ENCODE data around the gene DHRS7B. TPM values are rescaled to one million over a fixed set of nuclear protein-coding genes. Genes with fewer than 3 reads are reported as not detected.

Gene DHRS7B
- total RNA-seq, 2 experiments from 2014 or later, result 18.8 to 19.0 TPM

GRCh38 chr17:21146362-21147015, 19.7 kb downstream of the DHRS7B start:
- no peak for ATAC-seq

DNA sequence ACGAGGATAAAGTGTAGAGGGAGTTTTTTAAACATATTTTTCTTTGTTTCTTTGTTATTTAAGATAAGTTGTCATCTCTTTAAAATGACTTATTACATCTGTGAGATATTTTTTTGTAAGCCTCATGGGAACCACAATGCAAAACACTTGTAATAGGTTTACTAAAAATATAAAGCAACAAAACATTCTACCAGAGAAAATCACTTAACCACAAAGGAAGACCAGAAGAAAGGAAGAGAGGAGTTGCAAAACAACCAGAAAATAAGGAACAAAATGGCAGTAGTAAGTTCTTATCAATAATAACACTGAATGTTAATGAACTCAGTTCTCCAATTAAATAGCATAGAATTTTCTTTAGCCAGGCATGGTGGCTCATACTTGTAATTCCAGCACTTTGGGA, 22.9 kb downstream of the DHRS7B start:
- Mint-ChIP-seq H3K27ac (no peak overlapping the region), H3K4me3 (no peak overlapping the region), H3K36me3 (peaks cover 53% of the 10 kb centered on the region), H3K4me1 (no peaks in the 10 kb centered on the region), H3K9me3 (ENCODE audit: low read depth) (peaks cover 23% of the 10 kb centered on the region), H3K27me3 (no peaks in the 10 kb centered on the region)
- CTCF ChIA-PET, result no interaction called here
- DNase-seq (no peak), ATAC-seq (no peak)

More at GRCh38 chr17:21146362-21147015, 19.7 kb downstream of the DHRS7B start:
- Mint-ChIP-seq H3K4me1 (no peaks in the 10 kb centered on the region), H3K27ac (no peak overlapping the region), H3K4me3 (no peak overlapping the region), H3K27me3 (no peaks in the 10 kb centered on the region), H3K9me3 (ENCODE audit: low read depth) (peaks cover 8% of the 10 kb centered on the region), H3K36me3 (peaks cover 47% of the 10 kb centered on the region)
- CTCF ChIA-PET, result no interaction called here
- no peak for DNase-seq

DNA sequence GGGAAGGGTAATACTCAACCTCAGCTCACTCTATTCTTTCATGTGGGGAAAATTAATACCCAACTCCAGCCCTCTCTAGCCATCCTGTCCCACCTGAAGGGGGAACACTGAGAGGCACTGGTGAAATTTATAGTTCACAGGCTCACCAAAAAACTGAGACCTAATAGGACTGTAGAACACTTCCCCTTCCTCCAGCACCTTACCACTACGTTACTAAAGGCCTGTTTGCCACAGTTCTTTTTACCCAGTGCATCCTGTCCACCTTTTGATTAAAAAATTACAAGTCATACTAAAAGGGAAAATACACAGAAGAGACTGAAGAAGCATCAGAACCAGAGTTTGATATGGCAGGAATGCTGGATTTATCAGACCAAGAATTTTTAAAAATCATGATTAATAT, 26.0 kb downstream of the DHRS7B start:
- Mint-ChIP-seq H3K36me3 (peaks cover 40% of the 10 kb centered on the region), H3K4me1 (peaks cover 6% of the 10 kb centered on the region), H3K4me3 (no peak overlapping the region), H3K9me3 (ENCODE audit: low read depth) (peaks cover 26% of the 10 kb centered on the region), H3K27ac (no peak overlapping the region), H3K27me3 (no peaks in the 10 kb centered on the region)
- ATAC-seq (no peak), DNase-seq (no peak)
- CTCF ChIA-PET, result no interaction called here

GRCh38 chr17:21157586-21158370, 31.0 kb downstream of the DHRS7B start:
- peaks cover 10% of the 10 kb centered on the region for H3K4me1 Mint-ChIP-seq
- no peak for ATAC-seq
- CTCF ChIA-PET, result no interaction called here

DNA sequence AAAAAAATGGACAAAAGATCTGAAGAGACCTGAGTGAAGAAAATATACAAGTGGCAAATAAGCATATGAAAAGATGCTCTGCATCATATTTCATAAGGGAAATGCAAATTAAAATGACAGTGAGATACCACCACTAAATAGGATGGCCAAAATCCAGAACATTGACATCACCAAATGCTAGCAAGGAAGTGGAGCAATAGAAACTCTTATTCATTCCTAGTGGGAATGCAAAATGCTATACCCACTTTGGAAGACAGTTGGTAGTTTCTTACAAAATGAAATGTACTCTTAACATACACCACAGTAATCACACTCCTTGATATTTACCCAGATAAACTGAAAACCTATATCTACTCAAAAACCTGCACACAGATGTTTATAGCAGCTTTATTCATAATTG, 33.6 kb downstream of the DHRS7B start:
- no peaks in the 10 kb centered on the region for H3K27me3 Mint-ChIP-seq
- no peak overlapping the region for H3K27ac Mint-ChIP-seq
- DNase-seq (no peak), ATAC-seq (no peak)
- CTCF ChIA-PET, result no interaction called here
- no peaks in the 10 kb centered on the region for H3K9me3 Mint-ChIP-seq (ENCODE audit: low read depth)
- H3K4me3 Mint-ChIP-seq, result no peak overlapping the region
- peaks cover 10% of the 10 kb centered on the region for H3K4me1 Mint-ChIP-seq
- H3K36me3 Mint-ChIP-seq, result peaks cover 5% of the 10 kb centered on the region

More at GRCh38 chr17:21157586-21158370, 31.0 kb downstream of the DHRS7B start:
- H3K4me3 Mint-ChIP-seq, result no peak overlapping the region
- peaks cover 12% of the 10 kb centered on the region for H3K9me3 Mint-ChIP-seq (ENCODE audit: low read depth)
- no peaks in the 10 kb centered on the region for H3K27me3 Mint-ChIP-seq
- H3K36me3 Mint-ChIP-seq, result peaks cover 20% of the 10 kb centered on the region
- DNase-seq, result no peak
- no peak overlapping the region for H3K27ac Mint-ChIP-seq

DNA sequence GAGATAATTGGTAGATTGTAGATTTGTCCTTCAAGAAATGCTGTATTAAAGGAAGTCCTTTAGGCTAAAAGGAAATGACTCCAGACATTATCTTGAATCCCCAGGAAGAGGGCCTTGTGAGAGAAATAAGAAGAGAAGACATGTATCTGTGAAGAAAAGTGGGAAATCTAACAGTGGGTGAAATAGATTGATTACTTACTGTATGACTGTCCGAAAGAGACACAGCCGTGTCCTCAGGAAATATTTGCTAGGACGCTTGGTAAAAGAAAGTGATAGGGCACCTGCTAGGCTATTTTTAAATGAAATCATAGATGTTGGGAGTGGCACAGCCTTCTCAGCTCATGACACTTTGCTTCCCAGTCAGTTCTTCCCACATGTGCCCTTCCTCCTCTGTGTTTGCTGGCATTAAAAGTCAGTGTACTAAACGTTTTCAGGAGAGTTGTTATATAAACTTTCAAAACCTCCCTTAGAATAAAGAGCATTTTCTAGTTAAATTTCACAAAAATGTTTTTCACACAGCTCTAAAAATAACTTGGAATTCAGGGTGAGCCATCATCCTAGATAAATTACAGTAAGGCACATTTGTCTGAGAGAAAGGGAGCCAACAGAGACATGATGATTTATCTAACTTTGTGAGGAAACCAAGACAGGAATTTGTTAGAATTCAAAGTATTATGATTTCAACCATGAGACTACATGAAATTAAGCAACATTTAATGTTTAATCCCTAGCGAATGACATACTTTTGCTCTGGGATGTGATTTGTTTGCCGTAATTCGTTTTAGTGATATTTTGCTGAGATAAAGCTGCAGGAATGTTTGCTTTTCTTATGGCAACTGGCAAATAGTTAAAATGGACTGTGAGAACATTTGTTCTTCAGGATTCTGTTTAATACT, 35.0 kb downstream of the DHRS7B start:
- ATAC-seq, result no peak
- Mint-ChIP-seq H3K4me3 (no peak overlapping the region), H3K9me3 (ENCODE audit: low read depth) (no peaks in the 10 kb centered on the region), H3K36me3 (peaks cover 2% of the 10 kb centered on the region), H3K4me1 (peaks cover 10% of the 10 kb centered on the region), H3K27me3 (no peaks in the 10 kb centered on the region), H3K27ac (no peak overlapping the region)
- CTCF ChIA-PET, result no interaction called here
- DNase-seq, result no peak

DNA sequence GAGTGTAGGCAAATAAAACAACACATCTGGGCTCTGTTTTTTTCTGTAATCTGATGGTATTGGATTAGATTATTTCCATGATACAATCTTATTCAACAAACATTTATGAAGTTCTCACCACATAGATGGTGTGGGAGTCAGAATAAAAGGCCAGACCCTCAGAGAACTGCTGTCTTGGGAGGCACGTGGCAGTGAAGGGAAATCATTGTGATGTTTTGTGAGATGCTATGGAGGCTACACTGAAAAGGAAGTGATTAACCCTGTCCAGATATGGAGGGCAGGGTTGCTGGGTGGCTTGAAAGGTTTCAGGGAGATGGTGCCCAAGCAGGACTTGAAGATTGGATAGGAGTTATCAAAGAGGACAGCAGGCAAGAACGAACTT, 35.6 kb downstream of the DHRS7B start:
- H3K27me3 Mint-ChIP-seq, result no peaks in the 10 kb centered on the region
- CTCF ChIA-PET, result no interaction called here
- peaks cover 2% of the 10 kb centered on the region for H3K36me3 Mint-ChIP-seq
- no peak for ATAC-seq
- H3K27ac Mint-ChIP-seq, result no peak overlapping the region
- H3K4me3 Mint-ChIP-seq, result no peak overlapping the region
- H3K4me1 Mint-ChIP-seq, result peaks cover 7% of the 10 kb centered on the region
- no peaks in the 10 kb centered on the region for H3K9me3 Mint-ChIP-seq (ENCODE audit: low read depth)
- no peak for DNase-seq

GRCh38 chr17:21163101-21163500, 36.3 kb downstream of the DHRS7B start:
- no peaks in the 10 kb centered on the region for H3K27me3 Mint-ChIP-seq
- H3K4me3 Mint-ChIP-seq, result no peak overlapping the region
- no peak for ATAC-seq

DNA sequence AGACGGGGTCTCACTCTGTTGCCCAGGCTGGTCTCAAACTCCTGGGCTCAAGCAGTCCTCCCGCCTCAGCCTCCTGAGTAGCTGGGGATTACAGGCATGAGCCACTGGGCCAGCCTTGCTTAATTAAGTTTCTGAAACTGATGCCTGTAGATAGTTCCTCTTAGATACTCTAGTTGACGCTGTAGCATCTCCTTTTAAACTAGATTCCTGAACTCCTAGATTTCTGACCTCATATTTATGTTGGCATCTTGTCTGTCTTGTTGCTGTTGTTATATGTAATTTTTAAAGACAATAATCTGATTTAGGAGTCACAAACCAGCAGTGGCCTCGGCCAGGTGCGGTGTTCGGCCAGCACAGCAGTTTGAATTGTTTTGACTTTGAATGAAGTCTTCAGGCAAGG, 37.5 kb downstream of the DHRS7B start:
- H3K27ac Mint-ChIP-seq, result no peak overlapping the region
- no peaks in the 10 kb centered on the region for H3K9me3 Mint-ChIP-seq (ENCODE audit: low read depth)
- H3K4me1 Mint-ChIP-seq, result no peaks in the 10 kb centered on the region
- no peaks in the 10 kb centered on the region for H3K36me3 Mint-ChIP-seq
- ATAC-seq (no peak), DNase-seq (no peak)
- CTCF ChIA-PET, result no interaction called here
- H3K27me3 Mint-ChIP-seq, result no peaks in the 10 kb centered on the region
- no peak overlapping the region for H3K4me3 Mint-ChIP-seq

More at GRCh38 chr17:21163101-21163500, 36.3 kb downstream of the DHRS7B start:
- Mint-ChIP-seq H3K36me3 (peaks cover under 1% of the 10 kb centered on the region), H3K27ac (no peak overlapping the region), H3K9me3 (ENCODE audit: low read depth) (no peaks in the 10 kb centered on the region), H3K4me1 (no peaks in the 10 kb centered on the region)
- CTCF ChIA-PET, result no interaction called here
- DNase-seq, result no peak

DNA sequence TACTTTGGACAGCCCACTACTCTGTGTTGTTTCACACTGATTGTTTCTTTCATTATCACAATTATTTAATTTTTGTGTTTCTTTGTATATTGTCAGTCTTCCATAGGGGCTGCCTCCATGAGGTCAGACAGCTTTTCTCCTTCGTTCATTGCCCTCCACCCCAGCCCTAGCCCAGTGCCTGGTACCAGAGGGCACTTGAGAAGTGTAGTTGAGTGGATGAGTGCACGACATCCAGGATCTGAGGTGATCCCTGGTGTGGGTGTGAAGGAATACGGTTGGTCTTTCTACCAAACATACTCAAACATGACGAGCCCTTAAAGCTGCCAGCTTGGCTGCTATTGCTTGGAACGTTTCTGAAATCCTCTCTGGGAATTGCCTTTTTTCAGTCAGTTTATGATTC, 37.9 kb downstream of the DHRS7B start:
- CTCF ChIA-PET, result no interaction called here
- H3K4me3 Mint-ChIP-seq, result no peak overlapping the region
- ATAC-seq, result no peak
- no peaks in the 10 kb centered on the region for H3K27me3 Mint-ChIP-seq
- H3K27ac Mint-ChIP-seq, result no peak overlapping the region
- no peaks in the 10 kb centered on the region for H3K36me3 Mint-ChIP-seq
- H3K9me3 Mint-ChIP-seq (ENCODE audit: low read depth), result no peaks in the 10 kb centered on the region
- DNase-seq, result no peak
- no peaks in the 10 kb centered on the region for H3K4me1 Mint-ChIP-seq

GRCh38 chr17:21165922-21166594, 39.3 kb downstream of the DHRS7B start:
- H3K4me1 Mint-ChIP-seq, result peaks cover 2% of the 10 kb centered on the region
- ATAC-seq (no peak), DNase-seq (no peak)
- H3K9me3 Mint-ChIP-seq (ENCODE audit: low read depth), result no peaks in the 10 kb centered on the region
- no peak overlapping the region for H3K4me3 Mint-ChIP-seq
- CTCF ChIA-PET, result no interaction called here
- no peaks in the 10 kb centered on the region for H3K36me3 Mint-ChIP-seq
- H3K27me3 Mint-ChIP-seq, result no peaks in the 10 kb centered on the region
- H3K27ac Mint-ChIP-seq, result no peak overlapping the region

DNA sequence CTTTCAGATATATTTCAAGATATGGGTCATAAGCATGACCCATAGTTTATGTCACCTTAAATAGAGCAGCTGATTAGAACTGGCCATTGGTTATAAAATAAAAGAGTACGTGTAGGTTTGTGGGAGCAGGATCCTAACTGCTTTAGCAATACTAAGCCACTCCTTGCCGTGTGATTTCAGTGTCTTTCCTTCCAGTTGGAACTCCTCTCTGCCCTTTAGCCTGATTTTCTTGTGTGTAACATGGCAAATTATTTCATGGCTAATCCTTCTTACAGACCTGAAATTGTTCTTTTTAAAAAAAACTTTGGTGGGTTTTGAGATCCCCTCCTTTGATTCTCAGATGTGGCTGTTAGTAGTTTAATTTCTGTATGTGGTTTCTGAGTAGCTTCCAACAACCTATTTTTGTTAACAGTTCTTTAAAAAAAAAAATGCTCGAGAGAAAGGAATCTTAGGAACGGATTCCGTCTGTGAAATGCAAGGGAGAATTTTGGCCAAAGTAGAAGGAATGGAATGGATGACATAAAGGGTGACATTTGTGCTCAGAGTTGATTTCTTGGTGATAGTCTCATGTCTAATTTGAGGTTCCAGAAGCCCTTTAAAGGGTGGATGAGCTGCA, 39.9 kb downstream of the DHRS7B start:
- Mint-ChIP-seq H3K9me3 (ENCODE audit: low read depth) (no peaks in the 10 kb centered on the region), H3K4me1 (peaks cover 6% of the 10 kb centered on the region), H3K27ac (no peak overlapping the region), H3K27me3 (no peaks in the 10 kb centered on the region), H3K36me3 (no peaks in the 10 kb centered on the region), H3K4me3 (no peak overlapping the region)
- CTCF ChIA-PET, result no interaction called here
- no peak for DNase-seq
- no peak for ATAC-seq

- Mint-ChIP-seq H3K36me3 (no peaks in the 10 kb centered on the region), H3K27me3 (no peaks in the 10 kb centered on the region), H3K4me1 (peaks cover 7% of the 10 kb centered on the region), H3K27ac (no peak overlapping the region), H3K4me3 (no peak overlapping the region), H3K9me3 (ENCODE audit: low read depth) (no peaks in the 10 kb centered on the region)
- CTCF ChIA-PET, result no interaction called here
- ATAC-seq (no peak), DNase-seq (no peak)
These were observed 40.5 kb downstream of the DHRS7B start for GRCh38 chr17:21167303-21167702.

Measured in activated CD8-positive, alpha-beta memory T cell treated with anti-CD3 and anti-CD28 coated beads, Interleukin-2, amount 10 ng/mL, durations not matched to agents 7 days and 5 days (primary cell).